Stimulated activated CD8-positive, alpha-beta memory T cell treated with anti-CD3 and anti-CD28 coated beads, Interleukin-7, amount 100 ng/mL, for 24 hours (primary cell): ENCODE data around the gene CCN5.
"Not testable (repeated sequence)": the region's sequence is repeated elsewhere in the genome, so short reads cannot be mapped to it uniquely, and the experiment has no call there.

Source experiments
- DNase-seq: peaks from one replicate; pipeline ENCODE4 v3.0.0-alpha.2; 2020; ENCODE audit warnings: low read depth

The CCN5 gene

DNA sequence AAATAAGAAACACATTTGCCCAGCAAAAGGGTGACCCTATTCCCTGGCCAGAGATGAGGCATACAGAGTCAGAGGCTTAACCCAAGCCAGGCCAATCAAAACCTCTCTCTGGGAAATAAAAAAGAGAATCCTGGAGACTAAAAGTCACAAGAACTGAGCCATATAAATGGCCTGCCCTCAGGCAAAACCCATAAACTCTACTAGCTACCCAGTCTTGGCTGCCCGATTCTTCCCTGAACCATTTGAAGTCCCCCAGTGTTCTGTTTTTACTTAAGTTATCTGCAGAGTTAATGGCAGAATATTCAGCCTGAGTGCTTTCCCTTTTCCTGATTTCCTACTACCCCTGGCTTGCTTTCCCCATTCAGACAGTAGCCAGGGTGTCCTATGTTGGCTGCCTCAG, 44.4 kb downstream of the CCN5 start:
- DNase-seq, result no peak

- no peak for DNase-seq
These were observed 46.3 kb downstream of the CCN5 start for GRCh38 chr20:44761423-44761822.

- DNase-seq, result no peak
These were observed 47.4 kb downstream of the CCN5 start for GRCh38 chr20:44762466-44763140.

DNA sequence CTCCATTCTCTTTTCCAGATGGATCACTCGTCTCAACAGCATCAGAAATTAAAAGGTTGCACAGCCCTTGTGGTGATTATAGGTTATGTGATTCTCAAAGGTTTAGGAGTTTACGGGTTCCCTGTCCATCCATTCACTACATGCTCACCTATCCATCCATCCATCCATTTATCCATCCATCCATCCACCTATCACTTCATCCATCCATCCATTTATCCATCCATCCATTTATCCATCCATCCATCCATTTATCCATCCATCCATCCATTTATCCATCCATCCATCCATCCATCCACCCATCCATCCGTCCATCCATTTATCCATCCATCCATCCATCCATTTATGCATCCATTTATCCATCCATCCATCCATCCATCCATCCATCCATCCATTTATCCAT, 48.6 kb downstream of the CCN5 start:
- not testable (repeated sequence) for DNase-seq

DNA sequence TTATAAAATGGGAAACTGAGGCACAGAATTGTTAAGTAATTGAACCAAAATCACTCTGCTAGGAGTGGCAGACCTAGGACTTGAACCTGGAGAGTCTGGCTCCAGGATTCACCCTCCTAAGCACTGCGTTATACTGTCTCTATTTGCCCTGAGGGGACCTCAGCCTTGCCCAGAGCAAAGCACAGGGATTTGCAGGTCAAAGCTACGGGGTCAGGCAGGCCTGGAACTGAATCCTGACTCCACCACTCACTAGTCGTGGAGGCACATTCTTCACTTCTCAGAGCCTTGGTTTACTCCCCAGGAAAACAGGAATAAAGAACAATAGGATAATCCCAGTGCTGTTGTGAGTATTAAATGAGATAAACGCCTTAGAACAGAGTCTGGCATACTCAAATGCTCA, 49.9 kb downstream of the CCN5 start:
- no peak for DNase-seq

- no peak for DNase-seq
These were observed 50.7 kb downstream of the CCN5 start for GRCh38 chr20:44765701-44766347.

DNA sequence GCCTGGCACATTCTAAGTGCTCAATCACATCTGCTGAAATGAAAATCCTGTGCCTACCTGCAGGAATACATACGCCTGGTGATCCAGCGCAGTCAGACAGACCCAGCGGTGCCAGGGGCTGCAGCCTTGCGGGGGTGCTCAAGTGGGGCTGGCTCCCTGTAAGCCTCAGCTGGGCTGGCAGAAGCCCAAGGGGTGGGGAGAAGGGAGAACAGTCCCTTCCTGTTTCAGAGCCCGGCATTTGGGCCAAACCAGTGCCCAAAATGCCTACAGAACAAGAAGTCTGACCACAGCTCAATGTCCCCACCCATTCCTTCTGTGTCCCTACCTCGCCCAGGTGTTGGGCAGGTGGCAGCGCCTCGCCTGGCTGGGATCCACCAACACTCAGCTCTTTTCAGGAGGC, 53.1 kb downstream of the CCN5 start:
- DNase-seq, result no peak

DNA sequence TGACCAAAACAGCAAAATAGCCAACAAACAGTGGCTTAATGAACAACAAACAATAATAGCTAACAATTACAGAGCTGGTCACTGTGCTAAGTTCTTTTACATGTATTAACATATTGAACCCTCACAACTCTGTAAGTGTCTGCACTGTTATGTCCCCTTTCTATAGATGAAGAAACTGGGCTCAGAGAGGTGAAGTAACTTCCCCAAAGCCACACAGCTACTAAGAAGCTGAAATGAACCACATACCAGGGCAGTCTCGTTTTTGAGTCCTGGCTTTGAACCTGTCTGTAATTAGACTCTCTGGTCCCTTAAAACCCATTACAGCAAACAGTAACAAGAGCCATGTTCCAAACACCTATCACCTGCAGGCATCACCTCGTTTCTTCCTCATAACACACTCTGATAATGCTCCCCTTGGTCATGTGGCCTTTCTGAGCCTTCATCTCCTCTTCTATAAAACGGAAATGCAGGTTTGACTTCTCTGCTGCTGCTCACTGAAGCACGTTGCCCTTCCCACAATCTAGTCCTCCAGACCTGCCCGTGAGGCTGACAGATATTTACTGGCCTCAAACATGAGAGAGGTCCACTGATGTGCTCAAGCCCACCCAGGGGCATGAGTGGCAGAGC, 53.8 kb downstream of the CCN5 start:
- no peak for DNase-seq

GRCh38 chr20:44769481-44769863, 54.3 kb downstream of the CCN5 start:
- DNase-seq, result no peak

DNA sequence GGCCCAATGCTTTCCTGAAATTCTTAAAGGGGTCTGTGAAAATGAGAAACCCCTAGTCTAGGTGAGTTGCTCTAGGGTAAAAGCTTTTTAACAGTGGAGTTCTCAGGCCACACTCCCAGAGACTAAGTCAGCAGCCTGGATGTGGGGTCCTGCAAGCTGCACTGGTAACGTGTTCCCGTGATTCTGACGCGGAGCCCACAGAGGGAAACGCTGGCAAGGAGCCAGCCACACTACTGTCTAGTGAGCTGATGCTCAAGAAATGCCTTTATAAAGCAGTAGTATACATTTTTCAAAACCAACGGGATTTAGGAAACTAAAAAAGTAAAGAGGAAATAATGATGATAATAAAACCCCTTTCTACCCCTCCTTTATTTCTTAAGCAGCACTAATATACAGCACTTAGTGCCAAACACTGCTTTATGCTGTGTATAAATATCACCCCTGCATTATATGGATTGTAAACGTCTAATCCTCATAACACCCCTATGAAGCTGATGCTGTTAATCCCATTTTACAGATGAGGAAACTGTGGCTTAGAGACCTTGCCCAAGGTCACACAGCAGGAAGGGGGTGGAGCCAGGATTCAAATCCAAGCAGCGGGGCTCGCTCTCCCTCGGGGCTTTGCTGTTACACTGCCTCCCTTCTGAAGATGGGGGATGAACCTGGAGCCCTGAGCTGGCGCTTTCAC, 55.5 kb downstream of the CCN5 start:
- no peak for DNase-seq

DNA sequence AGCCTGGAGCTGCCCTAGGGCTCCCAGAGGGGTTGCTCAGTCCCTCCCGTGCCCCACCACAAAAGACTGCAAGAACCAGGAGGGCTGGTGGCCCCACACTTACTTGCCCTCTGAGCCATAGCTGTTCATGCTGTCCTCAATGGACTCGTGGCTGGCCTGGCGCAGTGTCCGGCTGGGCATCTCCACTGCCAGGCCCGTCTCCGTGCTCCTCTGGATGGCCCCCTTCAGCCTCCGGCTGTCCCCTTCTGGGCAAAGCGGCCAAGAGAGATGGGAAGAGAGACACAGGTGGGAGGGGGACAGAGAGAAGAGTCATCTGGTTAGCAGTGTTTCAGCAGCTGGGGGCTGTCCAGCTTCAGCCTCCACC, 56.0 kb downstream of the CCN5 start:
- no peak for DNase-seq

DNA sequence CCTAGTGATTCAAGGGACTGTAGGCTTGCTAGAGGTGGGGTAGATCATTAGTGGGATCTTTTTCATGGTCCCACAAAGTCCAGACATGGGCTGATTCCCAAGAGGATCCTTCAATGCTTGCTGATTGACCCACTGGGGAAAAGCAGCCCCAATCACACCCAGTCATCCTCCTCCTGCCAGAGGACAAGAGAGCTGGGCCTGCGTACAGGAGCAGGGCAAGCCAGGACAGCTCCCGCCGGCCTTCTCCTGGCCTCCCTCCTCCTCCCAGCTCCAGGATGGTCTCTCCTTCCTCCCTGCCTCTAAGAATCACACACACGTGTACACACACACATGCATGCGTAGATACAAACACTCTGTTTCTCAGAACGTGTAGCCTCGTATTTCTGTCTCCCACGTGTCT, 57.5 kb downstream of the CCN5 start:
- DNase-seq, result no peak

DNA sequence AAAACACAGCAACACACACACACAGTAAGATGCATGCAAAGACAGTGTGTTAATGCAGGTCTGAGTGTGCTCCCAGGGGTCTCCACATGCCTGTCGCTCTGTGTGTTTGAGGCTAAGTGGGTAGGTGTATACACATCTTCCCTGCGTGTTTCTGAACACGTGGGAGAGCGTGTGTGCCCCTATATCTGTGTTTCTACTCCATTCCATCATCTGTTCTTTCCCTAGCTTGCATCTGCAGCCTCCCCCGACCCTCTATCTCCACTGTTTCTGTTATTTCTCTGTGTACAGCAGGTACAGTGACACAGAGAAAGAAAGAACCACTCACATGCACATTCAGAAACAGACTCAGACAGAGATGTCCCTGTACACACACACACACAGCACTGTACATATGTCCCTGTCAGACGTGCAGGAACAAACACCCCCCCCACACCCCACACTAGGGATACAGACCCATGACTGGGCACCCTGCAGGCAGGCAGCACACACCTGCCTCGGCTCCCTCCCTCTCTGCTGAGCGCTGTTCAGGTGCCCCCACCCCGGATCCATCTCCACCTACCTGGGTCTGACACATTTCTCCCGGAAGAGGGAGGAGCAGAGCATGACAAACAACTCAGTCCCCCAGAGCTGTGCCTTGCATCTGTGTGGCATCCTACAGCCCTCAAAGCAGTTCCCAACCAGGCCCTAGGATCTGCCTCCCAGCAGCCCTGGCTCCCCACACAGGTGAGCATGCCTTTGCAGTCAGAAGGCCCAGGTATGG, 58.1 kb downstream of the CCN5 start:
- no peak for DNase-seq

DNA sequence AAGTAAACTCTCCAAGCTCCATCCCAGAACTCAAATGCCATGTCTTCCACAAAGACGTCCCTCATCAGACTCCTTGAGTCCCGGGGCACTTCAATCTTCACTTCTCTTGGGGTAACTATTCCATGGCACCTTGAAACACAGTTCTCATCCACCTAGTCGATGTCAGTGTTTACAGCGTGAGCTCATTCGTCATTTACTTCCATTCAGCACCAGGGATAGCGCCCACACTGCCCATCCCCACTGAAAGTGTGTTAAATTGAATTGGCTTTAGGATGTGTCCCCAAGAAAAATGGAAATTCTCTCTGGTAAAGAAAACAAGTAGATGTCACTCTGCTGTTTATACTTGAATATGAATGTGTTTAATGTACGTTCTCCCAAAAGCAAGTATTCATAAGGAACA, 61.8 kb downstream of the CCN5 start:
- no peak for DNase-seq
